GM10248 (cell line): ENCODE results near the gene AJUBA.

Source experiments
- CTCF ChIA-PET: fragments of 300-600 bp; sonication (Branson Sonifier 250); formaldehyde crosslinking; extraction: SDS; loops from one replicate; lab custom pipeline; 2021; ENCODE audit warnings: antibody characterized with exemption; lab: Yijun Ruan, JAX
- POLR2A ChIA-PET: fragments of 350-650 bp; sonication (Branson Sonifier 250); formaldehyde crosslinking; extraction: SDS; loops from one replicate; lab custom pipeline; 2020; ENCODE audit warnings: antibody characterized with exemption; lab: Yijun Ruan, JAX
- DNase-seq: peaks from one replicate; pipeline ENCODE4 v3.0.0; 2012; ENCODE audit errors: extremely low spot score
- CTCF ChIP-seq: IDR thresholded peaks from 2 replicates; pipeline ENCODE4 v1.5.1; 2012; ENCODE audit warnings: mild to moderate bottlenecking, low read depth; ENCODE audit errors: extremely low read depth, missing control alignments, control extremely low read depth

AJUBA gene

GRCh38 chr14:23023022-23023794 lies 40.9 kb upstream of the AJUBA start:
- ChIA-PET CTCF (interaction anchor here (1.0 to 3.6 kb wide), 6 partner anchors 11 to 45 kb away, joined by 4 to 19 read pairs (median 10); partner anchors contain the start of genes CDH24 and PSMB5), POLR2A (interaction anchor here (1.0 kb wide), 1 partner anchor 10 kb away, joined by 3 read pairs; no protein-coding TSS in a partner anchor)
- TF ChIP-seq CTCF, result no peak
- DNase-seq, result no peak

DNA sequence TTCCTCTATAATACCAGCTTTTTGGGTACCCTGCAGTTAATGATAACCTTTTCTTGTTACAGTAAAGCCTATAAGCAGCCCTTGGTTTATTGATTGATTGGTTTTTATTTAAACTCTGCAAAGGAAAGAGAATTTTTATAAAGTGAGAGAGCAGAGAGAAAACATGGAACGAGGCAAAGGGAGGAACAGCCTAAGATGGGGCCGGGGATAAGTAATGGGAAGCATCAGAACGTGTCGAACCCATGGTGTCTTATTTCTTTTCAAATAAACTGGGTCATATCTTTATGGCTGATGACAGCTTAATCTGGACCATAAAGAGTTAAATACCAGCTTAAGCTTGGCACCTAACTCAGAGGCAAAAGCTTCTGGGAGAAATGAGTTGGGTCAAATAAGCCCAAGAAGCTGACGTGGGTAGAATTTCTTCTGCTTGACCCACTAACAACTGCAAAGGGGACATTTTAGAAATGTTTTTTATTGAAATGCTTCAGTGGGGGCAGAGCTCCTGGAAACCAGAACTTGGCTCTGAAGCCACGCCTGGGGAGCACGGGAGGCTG lies 39.6 kb upstream of the AJUBA start:
- no peak for TF ChIP-seq CTCF
- no peak for DNase-seq
- CTCF ChIA-PET, result interaction anchor here (1.1 to 2.5 kb wide), 7 partner anchors 15 to 452 kb away, joined by 3 to 12 read pairs (median 4); partner anchors contain the start of genes AJUBA and CDH24
- POLR2A ChIA-PET, result interaction anchor here (0.6 kb wide), 1 partner anchor 454 kb away, joined by 6 read pairs; no protein-coding TSS in a partner anchor

DNA sequence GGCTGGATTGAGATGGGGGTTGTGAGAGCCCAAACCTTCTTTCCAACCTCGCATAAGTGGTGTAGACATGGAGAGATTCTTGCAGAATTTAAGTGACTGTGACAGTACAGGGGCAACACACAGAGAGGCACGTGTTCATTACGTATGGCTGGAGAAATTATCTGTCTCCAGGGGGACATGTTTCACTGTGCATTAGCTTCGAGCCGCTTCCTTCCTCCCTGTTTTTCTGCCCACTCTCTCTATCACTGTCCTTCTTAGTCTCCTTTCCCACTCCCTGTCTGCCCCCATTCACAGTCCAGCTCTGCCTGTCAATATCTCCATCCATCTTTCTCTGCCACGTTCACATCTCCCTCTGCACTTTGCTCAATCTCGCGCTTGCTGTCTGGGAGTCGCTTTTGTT lies 39.1 kb upstream of the AJUBA start:
- POLR2A ChIA-PET, result interaction anchor here (0.6 kb wide), 1 partner anchor 454 kb away, joined by 6 read pairs; no protein-coding TSS in a partner anchor

DNA sequence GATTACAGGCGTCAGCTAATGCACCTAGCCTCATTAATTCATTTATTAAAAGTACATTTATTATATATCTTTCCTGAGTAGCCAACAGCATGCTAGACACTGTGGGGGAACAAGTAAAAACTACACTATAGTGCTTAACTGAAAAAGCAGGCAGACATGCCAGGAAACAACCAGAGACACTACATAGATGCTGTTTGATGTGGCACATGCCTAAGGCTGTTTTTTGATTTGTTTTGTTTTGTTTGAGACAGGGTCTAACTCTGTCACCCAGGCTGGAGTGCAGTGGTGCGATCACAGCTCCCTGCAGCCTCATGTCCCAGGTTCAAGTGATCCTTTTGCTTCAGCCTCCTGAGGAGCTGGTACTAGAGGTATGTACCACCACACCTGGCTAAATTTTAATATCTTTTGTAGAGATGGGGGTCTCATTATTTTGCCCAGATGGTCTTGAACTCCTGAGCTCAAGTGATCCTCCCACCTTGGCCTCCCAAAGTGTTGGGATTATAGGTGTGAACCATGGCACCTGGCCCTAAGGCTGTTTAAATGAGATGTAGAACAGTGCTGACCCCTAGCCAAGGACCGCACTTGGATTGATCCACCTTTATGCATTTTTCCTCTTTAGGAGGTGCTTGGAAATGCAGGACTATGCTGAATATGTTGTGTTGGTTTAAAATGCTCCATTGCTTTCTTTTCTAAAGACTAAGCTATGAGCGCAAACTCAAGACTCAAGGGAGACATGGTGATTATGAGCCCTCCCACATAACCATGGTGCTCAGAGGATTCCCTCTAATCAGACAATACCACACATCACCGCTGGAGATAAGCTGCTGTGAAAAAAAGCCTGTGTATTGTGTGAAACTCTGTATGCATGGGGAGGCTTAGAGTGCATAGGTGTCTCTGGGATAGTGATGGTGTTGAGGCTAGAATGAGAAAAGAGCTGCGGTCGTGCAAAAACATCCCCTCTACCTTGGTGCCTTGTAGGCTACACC lies 38.1 kb upstream of the AJUBA start:
- TF ChIP-seq CTCF, result no peak
- CTCF ChIA-PET, result interaction anchor here (0.6 to 2.5 kb wide), 9 partner anchors 13 to 450 kb away, joined by 3 to 12 read pairs (median 4); partner anchors contain the start of genes AJUBA and CDH24
- no peak for DNase-seq
- POLR2A ChIA-PET, result no interaction called here

More for the DNA sequence above, 39.1 kb upstream of the AJUBA start:
- no peak for TF ChIP-seq CTCF
- no peak for DNase-seq
- CTCF ChIA-PET, result interaction anchor here (1.1 to 2.5 kb wide), 8 partner anchors 14 to 451 kb away, joined by 3 to 12 read pairs (median 4); partner anchors contain the start of genes AJUBA and CDH24

DNA sequence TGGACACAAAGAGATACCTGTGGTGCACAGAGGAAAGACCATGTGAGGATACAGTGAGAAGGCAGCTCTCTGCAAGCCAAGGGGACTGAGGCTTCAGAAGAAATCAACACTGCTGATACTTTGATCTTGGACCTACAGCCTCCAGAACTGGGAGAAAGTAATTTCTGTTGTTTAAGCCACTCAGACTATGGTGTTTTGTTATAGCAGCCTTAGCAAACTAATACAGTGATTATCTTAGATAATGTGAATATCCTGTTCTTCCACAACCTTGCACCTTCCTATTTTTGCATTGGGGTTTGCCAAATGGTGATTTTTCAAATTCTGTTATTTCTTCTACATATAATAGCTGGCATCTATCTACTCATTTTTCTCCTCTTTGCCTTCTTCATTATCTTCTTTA lies 35.8 kb upstream of the AJUBA start:
- no peak for DNase-seq
- no peak for TF ChIP-seq CTCF
- ChIA-PET POLR2A (interaction anchor here (2.1 kb wide), 1 partner anchor 11 kb away, joined by 9 read pairs; no protein-coding TSS in a partner anchor), CTCF (interaction anchor here (1.8 kb wide), 1 partner anchor 32 kb away, joined by 9 read pairs; no protein-coding TSS in a partner anchor)
